ENCODE data around the gene PI4KA. TPM values are rescaled to one million over a fixed set of nuclear protein-coding genes. Genes with fewer than 3 reads are reported as not detected.
A peak's percentile ranks its signal among the peaks of the same experiment; 100 is the strongest.
"Not testable (repeated sequence)": the region's sequence is repeated elsewhere in the genome, so short reads cannot be mapped to it uniquely, and the experiment has no call there.

PI4KA gene
- total and polyA plus RNA-seq, 10 donors: 29.8 to 143 (median 108) TPM

DNA sequence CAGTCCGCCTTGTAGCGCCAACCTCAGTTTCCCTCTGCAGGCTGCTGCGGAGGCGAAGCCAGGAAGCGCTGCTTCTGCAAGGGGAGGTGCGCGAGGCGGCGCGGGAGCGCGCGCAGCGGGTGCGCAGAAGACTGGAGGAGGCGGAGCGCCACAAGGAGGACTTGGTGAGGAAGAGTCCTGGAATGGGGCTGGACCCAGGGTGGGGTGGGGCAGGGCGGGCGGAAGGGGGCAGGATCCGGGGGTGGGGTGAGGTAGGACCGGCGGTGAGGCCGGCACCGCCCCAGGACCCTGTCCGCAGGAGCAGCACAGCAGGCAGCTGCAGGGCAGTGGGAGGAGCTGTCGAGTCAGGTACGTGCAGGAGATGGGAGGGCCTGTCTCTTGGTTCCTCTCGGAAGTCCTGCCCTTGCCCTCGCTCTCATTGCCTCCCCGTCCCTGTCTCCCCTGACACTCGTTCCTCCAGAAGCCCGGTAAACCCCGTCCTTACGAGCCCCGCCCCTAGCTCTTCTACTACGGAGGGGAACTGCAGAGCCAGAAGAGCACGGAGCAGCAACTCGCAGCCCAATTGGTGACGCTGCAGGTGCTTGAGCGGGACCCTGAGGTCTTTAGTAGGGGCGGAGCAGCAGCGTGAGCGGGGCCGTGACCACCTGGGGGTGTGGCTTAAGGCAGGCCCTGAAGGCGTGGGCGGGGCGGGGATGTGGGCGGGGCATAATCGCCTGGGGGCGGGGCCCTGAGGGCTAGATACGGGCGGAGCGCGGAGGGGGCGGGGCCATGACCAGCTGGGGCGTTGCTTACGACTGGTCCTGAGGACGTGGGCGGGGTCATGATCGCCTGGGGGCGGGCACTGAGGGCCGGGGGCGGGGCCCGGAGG lies 155.8 kb downstream of the PI4KA start:
- TF ChIP-seq POLR2A (IDR thresholded peaks at IDR 0.05) (peak in 2 of 3 donors; percentile 28 to 49), POLR2AphosphoS5 (IDR thresholded peaks at IDR 0.05) (peak; percentile 70 to 89 (median 84)), CTCF (IDR thresholded peaks at IDR 0.05 in 8 of 11, conservative IDR thresholded peaks at IDR 0.05 in 3 of 11) (peak in 1 of 11 experiments; percentile 17)
- H3K4me1 ChIP-seq: peaks cover 4 to 20% (median 16%) of the 10 kb centered on the region in 6 donors
- intact Hi-C loops (cut with DNase I; ENCODE audit: low total_unique reads); H3K9me3 ChIP-seq; H3K27me3 ChIP-seq (replicated peaks in 1 of 7): not testable (repeated sequence)
- H3K4me3 ChIP-seq: peak overlapping the region; percentile 49 to 81 (median 59)
- WGBS, 5 donors: 0 to 2% (median 1%) methylated on average over 16 to 64 of the region's 64 CpGs
- peak; percentile 98 for DNase-seq
- H3K27ac ChIP-seq: peak overlapping the region; percentile 69 to 93 (median 86)
- H3K36me3 ChIP-seq: peaks cover 0 to 20% (median 2%) of the 10 kb centered on the region in 6 donors

GRCh38 chr22:20702175-20702545 lies 156.5 kb downstream of the PI4KA start:
- H3K9me3 ChIP-seq; H3K27me3 ChIP-seq (replicated peaks in 1 of 7); intact Hi-C loops (cut with DNase I; ENCODE audit: low total_unique reads); DNase-seq: not testable (repeated sequence)
- H3K4me3 ChIP-seq: peak overlapping the region; percentile 49 to 81 (median 59)
- peaks cover 0 to 14% (median 0%) of the 10 kb centered on the region in 6 donors for H3K36me3 ChIP-seq
- 0 to 1% (median 0%) methylated on average over 5 to 25 of the region's 35 CpGs; no CpG with 5 or more reads in 2 of the 5 donors for WGBS, 5 donors
- H3K27ac ChIP-seq: peak overlapping the region; percentile 69 to 93 (median 86)
- H3K4me1 ChIP-seq: peaks cover 4 to 26% (median 16%) of the 10 kb centered on the region in 6 donors

- WGBS, 5 donors: 7 to 12% (median 10%) methylated on average over 12 to 17 of the region's 21 CpGs
- DNase-seq; H3K9me3 ChIP-seq; H3K27me3 ChIP-seq (replicated peaks in 1 of 7); intact Hi-C loops (cut with DNase I; ENCODE audit: low total_unique reads): not testable (repeated sequence)
- peak overlapping the region in 7 of 8 donors; percentile 51 to 81 (median 62) for H3K4me3 ChIP-seq
- peaks cover 4 to 28% (median 16%) of the 10 kb centered on the region in 6 donors for H3K4me1 ChIP-seq
- peak overlapping the region in 7 of 8 donors; percentile 69 to 93 (median 86) for H3K27ac ChIP-seq
- peaks cover 0 to 12% (median 0%) of the 10 kb centered on the region in 6 donors for H3K36me3 ChIP-seq
Observed at GRCh38 chr22:20701680-20702136, 156.9 kb downstream of the PI4KA start.

GRCh38 chr22:20700347-20700746 lies 158.3 kb downstream of the PI4KA start:
- H3K27ac ChIP-seq; H3K9me3 ChIP-seq; H3K27me3 ChIP-seq (replicated peaks in 1 of 7); intact Hi-C loops (cut with DNase I; ENCODE audit: low total_unique reads); H3K4me3 ChIP-seq; H3K36me3 ChIP-seq; DNase-seq: not testable (repeated sequence)
- peaks cover 4 to 28% (median 16%) of the 10 kb centered on the region in 6 donors for H3K4me1 ChIP-seq
- WGBS, 5 donors: 93 to 96% (median 94%) methylated on average over 15 of the region's 15 CpGs

DNA sequence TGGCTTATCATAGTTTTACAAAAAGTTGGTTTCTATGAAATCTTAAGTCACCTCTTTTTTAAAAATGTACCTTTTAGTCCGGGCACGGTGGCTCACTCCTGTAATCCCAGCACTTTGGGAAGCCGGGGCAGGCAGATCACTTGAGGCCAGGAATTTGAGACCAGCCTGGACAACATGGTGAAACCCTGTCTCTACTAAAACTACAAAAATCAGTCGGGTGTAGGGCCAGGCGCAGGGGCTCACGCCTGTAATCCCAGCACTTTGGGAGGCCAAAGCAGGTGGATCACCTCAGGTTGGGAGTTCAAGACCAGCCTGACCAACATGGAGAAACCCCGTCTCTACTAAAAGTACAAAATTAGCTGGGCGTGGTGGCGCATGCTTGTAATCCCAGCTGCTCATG lies 158.8 kb downstream of the PI4KA start:
- DNase-seq; H3K36me3 ChIP-seq; intact Hi-C loops (cut with DNase I; ENCODE audit: low total_unique reads); H3K9me3 ChIP-seq; H3K27ac ChIP-seq; H3K4me3 ChIP-seq; H3K27me3 ChIP-seq (replicated peaks in 1 of 7): not testable (repeated sequence)
- peaks cover 4 to 28% (median 16%) of the 10 kb centered on the region in 6 donors for H3K4me1 ChIP-seq
- 89 to 95% (median 94%) methylated on average over 6 to 9 of the region's 9 CpGs for WGBS, 5 donors

- intact Hi-C loops (cut with DNase I; ENCODE audit: low total_unique reads); H3K9me3 ChIP-seq; H3K36me3 ChIP-seq; H3K27me3 ChIP-seq (replicated peaks in 1 of 7): not testable (repeated sequence)
- DNase-seq: peak; percentile 96
- 31 to 43% (median 38%) methylated on average over 9 to 15 of the region's 17 CpGs; no CpG with 5 or more reads in 1 of the 5 donors for WGBS, 5 donors
- peaks cover 4 to 16% (median 6%) of the 10 kb centered on the region in 6 donors for H3K4me1 ChIP-seq
- H3K4me3 ChIP-seq: peak overlapping the region in 1 of 8 donors; percentile 40
- H3K27ac ChIP-seq: peak overlapping the region in 4 of 8 donors; percentile 51 to 80 (median 74)
- TF ChIP-seq POLR2AphosphoS5 (IDR thresholded peaks at IDR 0.05) (peak in 1 of 3 donors; percentile 37), CTCF (IDR thresholded peaks at IDR 0.05 in 8 of 11, conservative IDR thresholded peaks at IDR 0.05 in 3 of 11) (peak in 9 of 11 experiments; percentile 42 to 89 (median 83))
Observed at GRCh38 chr22:20697481-20698113, 161.0 kb downstream of the PI4KA start.

DNA sequence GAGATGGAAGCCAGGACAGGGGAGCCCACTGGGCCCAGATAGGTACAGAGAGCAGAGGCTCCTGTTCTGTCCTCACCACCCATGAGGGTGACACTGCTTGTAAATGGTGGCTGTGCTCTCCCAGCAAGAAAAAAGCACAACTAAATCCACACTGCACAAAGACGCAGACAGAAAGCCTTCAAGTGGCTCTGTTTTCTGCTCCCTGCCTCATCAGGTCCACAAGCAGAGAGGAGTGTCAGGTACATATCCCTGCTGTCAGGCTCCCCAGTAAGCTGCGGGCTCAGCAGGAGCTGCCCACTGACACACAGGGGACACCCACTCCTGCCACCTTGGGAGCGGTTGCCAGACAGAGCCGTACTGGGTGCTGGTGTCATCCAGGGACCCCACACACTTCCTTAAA lies 162.6 kb downstream of the PI4KA start:
- DNase-seq; H3K4me1 ChIP-seq; H3K9me3 ChIP-seq; H3K27ac ChIP-seq; H3K4me3 ChIP-seq; H3K36me3 ChIP-seq; H3K27me3 ChIP-seq (replicated peaks in 1 of 7); intact Hi-C loops (cut with DNase I; ENCODE audit: low total_unique reads): not testable (repeated sequence)
- WGBS, 5 donors: 43 to 100% (median 85%) methylated on average over 1 to 3 of the region's 4 CpGs

DNA sequence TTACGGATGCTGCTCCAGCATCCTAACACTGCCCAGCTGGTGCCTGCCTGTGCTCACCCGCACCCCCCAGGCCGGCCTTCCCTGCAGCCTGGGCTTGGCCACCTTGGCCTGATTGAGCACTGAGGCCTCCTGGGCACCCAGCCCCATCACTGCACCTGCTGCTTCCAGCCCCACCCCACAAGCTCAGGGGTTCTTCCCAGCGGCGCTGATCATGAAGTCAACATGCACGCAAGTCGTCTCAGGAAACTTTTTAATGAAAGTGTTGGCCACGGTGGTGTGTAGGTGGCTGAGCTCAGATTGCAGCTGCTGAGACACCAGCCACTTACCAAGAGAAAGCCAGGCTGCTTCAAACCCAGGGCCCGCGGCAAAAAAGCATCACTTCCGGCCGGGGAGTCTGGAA lies 163.4 kb downstream of the PI4KA start:
- H3K36me3 ChIP-seq; DNase-seq; H3K4me3 ChIP-seq; H3K9me3 ChIP-seq; H3K4me1 ChIP-seq; intact Hi-C loops (cut with DNase I; ENCODE audit: low total_unique reads); H3K27me3 ChIP-seq (replicated peaks in 1 of 7); H3K27ac ChIP-seq: not testable (repeated sequence)
- WGBS, 5 donors: 74 to 86% (median 79%) methylated on average over 5 to 11 of the region's 12 CpGs

All from spleen (tissue), 11 donors.